Stimulated activated CD4-positive, alpha-beta T cell treated with anti-CD3 and anti-CD28 coated beads, Interleukin-1b, Interleukin-23, amount 100 ng/mL, for 48 hours (primary cell): ENCODE measurements around the gene CA5B.
A peak's percentile ranks its signal among the peaks of the same experiment; 100 is the strongest.
"Not testable (repeated sequence)": the region's sequence is repeated elsewhere in the genome, so short reads cannot be mapped to it uniquely, and the experiment has no call there.

Source experiments
- DNase-seq: peaks from one replicate; pipeline ENCODE4 v3.0.0-alpha.2; 2020

The CA5B gene

DNA sequence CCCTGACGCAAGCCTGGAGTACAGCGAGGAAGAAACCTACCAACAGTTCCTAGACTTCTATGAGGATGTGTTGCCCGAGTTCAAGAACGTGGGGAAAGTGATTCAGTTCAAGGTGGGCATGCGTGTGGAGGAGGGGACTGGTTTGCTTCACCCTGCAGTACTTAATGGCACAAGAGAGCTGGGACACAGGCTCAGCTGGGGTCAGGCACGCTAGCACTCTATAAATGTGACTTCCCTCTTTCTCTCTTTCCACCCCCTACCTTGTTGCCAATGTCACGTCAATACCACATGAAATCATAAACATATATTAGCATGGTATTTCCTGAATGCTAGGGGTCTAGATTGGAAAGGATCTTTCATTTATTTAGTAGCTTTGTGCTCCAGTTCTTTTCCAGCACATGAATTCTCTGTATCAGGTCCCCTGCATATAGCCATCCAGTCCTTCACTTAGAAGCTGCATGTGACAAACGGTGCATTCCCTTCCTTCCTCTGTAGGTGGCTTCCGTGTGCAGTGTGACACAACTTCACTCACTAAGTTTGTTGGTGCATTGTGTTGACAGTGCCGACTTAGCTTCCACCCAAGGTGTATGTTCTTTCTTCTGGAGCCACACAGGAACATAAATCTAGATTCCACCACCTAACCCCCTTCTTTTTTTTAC, 77.8 kb downstream of the CA5B start:
- DNase-seq: peak; percentile 4

DNA sequence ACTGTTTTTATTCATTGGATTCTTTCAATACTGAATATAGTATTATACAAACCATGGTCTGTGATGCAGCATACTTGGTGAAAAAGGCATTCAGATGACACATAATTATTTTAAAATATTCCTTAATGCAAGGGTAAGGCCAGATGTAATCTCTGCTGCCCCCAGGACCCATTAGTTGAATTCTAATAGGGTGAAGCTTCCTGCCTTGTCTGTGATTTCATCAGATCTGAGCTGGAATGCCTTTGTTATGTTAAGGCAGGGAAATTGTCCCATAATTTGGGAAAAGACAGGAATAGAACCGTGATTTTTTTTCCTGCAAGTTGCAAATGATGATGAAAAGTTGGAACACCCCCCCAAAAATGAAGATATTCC, 78.4 kb downstream of the CA5B start:
- DNase-seq: no peak

GRCh38 chrX:15816886-15817285, 78.8 kb downstream of the CA5B start:
- DNase-seq: peak; percentile 9

GRCh38 chrX:15820106-15821073, 82.3 kb downstream of the CA5B start:
- DNase-seq: no peak

GRCh38 chrX:15822922-15823321, 84.9 kb downstream of the CA5B start:
- DNase-seq: no peak

- DNase-seq: no peak
Measured at GRCh38 chrX:15825936-15826335, 87.9 kb downstream of the CA5B start.

DNA sequence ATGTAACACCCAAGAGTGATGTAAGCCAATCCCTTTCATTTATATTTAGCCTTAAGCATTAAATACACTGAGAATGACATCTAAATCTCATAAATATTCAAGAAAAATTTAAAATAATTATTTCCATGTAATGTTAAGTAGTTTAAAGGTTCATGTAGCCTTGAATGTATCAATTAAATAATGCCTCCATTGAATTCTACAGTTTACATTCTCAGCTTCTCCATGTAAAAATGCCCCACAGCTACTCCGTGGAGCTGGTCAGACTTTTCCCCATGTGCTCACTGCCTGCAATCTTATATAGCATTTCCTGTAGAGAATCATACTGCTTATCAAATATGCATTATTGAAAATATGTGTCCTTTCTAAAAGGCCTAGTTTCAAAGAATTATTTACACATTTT, 91.1 kb downstream of the CA5B start:
- DNase-seq: no peak

GRCh38 chrX:15831347-15831746, 93.3 kb downstream of the CA5B start:
- not testable (repeated sequence) for DNase-seq

GRCh38 chrX:15834053-15834452, 96.0 kb downstream of the CA5B start:
- no peak for DNase-seq

GRCh38 chrX:15834827-15835595, 96.9 kb downstream of the CA5B start:
- DNase-seq: no peak
